Esophagus squamous epithelium (tissue), 5 donors: ENCODE data around the gene DLG2. TPM values are rescaled to one million over a fixed set of nuclear protein-coding genes. Genes with fewer than 3 reads are reported as not detected.

Experiments
- DNase-seq: peaks from one replicate; lab custom pipeline; 2025; lab: John Stamatoyannopoulos, UW
- H3K27ac ChIP-seq, 4 donors: fragments of 200-600 bp; sonication (generic); one replicate each; pipeline ENCODE4 v1.5.1; 2016 to 2019; ENCODE audit warnings: mild to moderate bottlenecking in 1 of 4
- H3K27me3 ChIP-seq, 4 donors: fragments of 200-600 bp; sonication (generic); 1 replicate in 3 of 4; 2 replicates in 1 of 4; pipeline versions ENCODE4 v1.5.1 to v1.6.0; 2017 to 2021; ENCODE audit warnings: antibody characterized with exemption in 1 of 4
- H3K36me3 ChIP-seq, 3 donors: fragments of 200-600 bp; sonication (generic); one replicate each; pipeline ENCODE4 v1.5.1; 2016 to 2019
- H3K4me1 ChIP-seq, 3 donors: fragments of 200-600 bp; sonication (generic); one replicate each; pipeline ENCODE4 v1.5.1; 2017 to 2019
- H3K4me3 ChIP-seq, 4 donors: fragments of 200-600 bp; sonication (generic); 1 replicate in 3 of 4; 2 replicates in 1 of 4; pipeline ENCODE4 v1.5.1; 2016 to 2019; ENCODE audit warnings: mild to moderate bottlenecking in 2 of 4, moderate library complexity in 1 of 4
- H3K9me3 ChIP-seq, 3 donors: fragments of 200-600 bp; sonication (generic); one replicate each; pipeline ENCODE4 v1.5.1; 2016 to 2019
- CTCF ChIP-seq, 6 experiments: fragments of 450-650 bp in 4 of 6; fragments of 200-600 bp in 2 of 6; sonication (generic) in 2 of 6; IDR thresholded peaks; one replicate each; pipeline ENCODE4 v1.5.1; 2016 to 2019; ENCODE audit warnings: antibody characterized with exemption in 6 of 6, mild to moderate bottlenecking in 4 of 6, moderate library complexity in 4 of 6
- POLR2A ChIP-seq, 4 donors: fragments of 450-650 bp; IDR thresholded peaks; one replicate each; pipeline ENCODE4 v1.6.1; 2017; ENCODE audit warnings: antibody characterized with exemption in 4 of 4, mild to moderate bottlenecking in 4 of 4, moderate library complexity in 3 of 4
- WGBS, 2 donors: methylation state at CpG; one replicate each; pipeline ENCODE4 v1.1.5; 2018; 5-methylcytosine and 5-hydroxymethylcytosine counted together
- intact Hi-C: fragments of 100-400 bp; cut with DNase I; formaldehyde crosslinking; loops from one replicate; pipeline ENCODE4 v1.15.0; 2022
- total RNA-seq, 4 donors: library from RNA; depleted of rRNA; stranded (reverse); fragments of >200 nt; gene quantifications; one replicate each; pipeline ENCODE4 v1.1.0, GENCODE V29; 2016
- donor health status: DM: yes; HTN: yes; CAD: no.

DLG2 gene
- total RNA-seq, 4 donors from 2014 or later = 2.9 to 27.7 (median 12.6) TPM

GRCh38 chr11:84137505-84137904 is 1489.6 kb downstream of the DLG2 start:
- intact Hi-C loops = no loop called here

GRCh38 chr11:84136926-84137325 is 1490.2 kb downstream of the DLG2 start:
- no peaks in the 10 kb centered on the region for H3K4me1 ChIP-seq
- H3K27me3 ChIP-seq = no peaks in the 10 kb centered on the region
- H3K9me3 ChIP-seq = no peaks in the 10 kb centered on the region
- DNase-seq = no peak
- intact Hi-C loops = no loop called here
- H3K4me3 ChIP-seq = no peak overlapping the region
- H3K36me3 ChIP-seq = no peaks in the 10 kb centered on the region
- no peak for TF ChIP-seq POLR2A (IDR thresholded peaks at IDR 0.05)
- no peak for TF ChIP-seq CTCF (IDR thresholded peaks at IDR 0.05)
- no peak overlapping the region for H3K27ac ChIP-seq

More at GRCh38 chr11:84137505-84137904, 1489.6 kb downstream of the DLG2 start:
- no peaks in the 10 kb centered on the region for H3K36me3 ChIP-seq
- TF ChIP-seq POLR2A (IDR thresholded peaks at IDR 0.05) (no peak), CTCF (IDR thresholded peaks at IDR 0.05) (no peak)
- no peak overlapping the region for H3K27ac ChIP-seq
- no peaks in the 10 kb centered on the region for H3K9me3 ChIP-seq
- H3K4me3 ChIP-seq = no peak overlapping the region
- no peaks in the 10 kb centered on the region for H3K4me1 ChIP-seq
- no peaks in the 10 kb centered on the region for H3K27me3 ChIP-seq
- no peak for DNase-seq

DNA sequence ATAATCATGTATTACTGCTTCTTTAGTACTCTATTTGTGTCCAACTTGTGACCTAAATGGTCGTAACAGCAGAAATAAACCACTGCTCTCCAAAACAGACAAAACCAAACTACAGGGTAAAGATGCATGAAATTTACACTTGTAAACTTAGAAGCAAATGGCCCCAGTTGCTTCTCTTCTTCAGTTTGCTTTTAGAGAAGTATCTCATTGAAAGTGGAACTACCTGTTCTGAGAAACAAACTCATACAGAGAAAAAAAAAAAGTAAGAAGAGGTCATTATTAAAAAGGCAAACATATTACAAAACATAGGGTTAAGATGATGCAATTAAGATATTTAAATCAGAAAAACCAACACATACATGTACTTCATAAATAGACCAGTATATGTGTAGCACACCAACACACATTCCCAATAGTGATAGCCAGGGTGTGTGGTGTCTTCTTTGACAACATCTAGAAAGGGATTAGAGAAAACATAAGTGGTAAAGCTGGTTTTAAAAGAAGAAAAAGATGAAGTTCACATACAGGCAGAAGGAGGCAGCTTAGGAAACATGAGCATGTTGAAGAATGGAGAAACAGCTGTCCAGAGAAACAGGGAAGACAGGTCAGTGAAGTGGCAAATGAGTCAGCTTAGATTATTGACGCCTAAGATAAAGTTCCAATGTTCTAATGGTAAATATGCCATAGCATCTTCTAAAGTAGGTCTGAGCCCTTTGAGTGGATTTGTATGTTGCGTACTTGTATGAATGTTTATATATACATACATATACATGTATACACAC is 1496.3 kb downstream of the DLG2 start:
- no peak for DNase-seq
- no peak for TF ChIP-seq CTCF (IDR thresholded peaks at IDR 0.05)
- no peak for TF ChIP-seq POLR2A (IDR thresholded peaks at IDR 0.05)
- Histone ChIP-seq H3K27ac (no peak overlapping the region), H3K9me3 (no peaks in the 10 kb centered on the region), H3K4me3 (no peak overlapping the region), H3K36me3 (no peaks in the 10 kb centered on the region), H3K4me1 (no peaks in the 10 kb centered on the region), H3K27me3 (no peaks in the 10 kb centered on the region)
- intact Hi-C loops = no loop called here
- 75 to 82% methylated on average over 3 of the region's 3 CpGs for WGBS, 2 donors

DNA sequence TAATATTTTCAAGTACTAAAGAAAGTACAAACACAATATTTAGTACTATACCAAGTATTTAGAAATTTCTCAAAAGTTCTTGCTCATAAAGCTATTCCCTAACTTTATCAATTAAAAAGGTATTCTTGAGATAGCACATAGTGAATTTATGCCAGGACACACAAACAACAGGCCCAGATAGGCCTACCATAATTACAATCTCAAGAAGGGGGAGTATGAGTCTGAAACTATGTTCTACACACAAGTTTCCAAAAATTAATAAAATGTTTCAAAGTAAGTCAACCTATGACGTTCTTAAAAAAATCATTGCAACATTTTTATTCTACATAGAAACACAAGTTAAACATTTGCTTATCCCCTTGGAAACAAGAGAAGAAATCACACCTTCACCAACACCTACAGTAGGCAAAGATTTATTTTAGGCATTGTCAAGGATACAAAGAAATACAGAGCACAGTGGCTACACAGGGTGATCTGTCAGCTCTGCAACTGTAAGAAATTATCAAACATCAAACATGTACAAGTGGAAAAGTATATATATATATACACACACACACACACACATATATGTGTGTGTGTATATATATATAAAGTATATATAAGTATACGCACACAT is 1497.1 kb downstream of the DLG2 start:
- intact Hi-C loops = no loop called here
- DNase-seq = no peak
- H3K36me3 ChIP-seq = no peaks in the 10 kb centered on the region
- H3K27ac ChIP-seq = no peak overlapping the region
- no peaks in the 10 kb centered on the region for H3K4me1 ChIP-seq
- no peaks in the 10 kb centered on the region for H3K9me3 ChIP-seq
- 69 to 71% methylated on average over 2 of the region's 2 CpGs for WGBS, 2 donors
- TF ChIP-seq POLR2A (IDR thresholded peaks at IDR 0.05) (no peak), CTCF (IDR thresholded peaks at IDR 0.05) (no peak)
- no peak overlapping the region for H3K4me3 ChIP-seq
- H3K27me3 ChIP-seq = no peaks in the 10 kb centered on the region

DNA sequence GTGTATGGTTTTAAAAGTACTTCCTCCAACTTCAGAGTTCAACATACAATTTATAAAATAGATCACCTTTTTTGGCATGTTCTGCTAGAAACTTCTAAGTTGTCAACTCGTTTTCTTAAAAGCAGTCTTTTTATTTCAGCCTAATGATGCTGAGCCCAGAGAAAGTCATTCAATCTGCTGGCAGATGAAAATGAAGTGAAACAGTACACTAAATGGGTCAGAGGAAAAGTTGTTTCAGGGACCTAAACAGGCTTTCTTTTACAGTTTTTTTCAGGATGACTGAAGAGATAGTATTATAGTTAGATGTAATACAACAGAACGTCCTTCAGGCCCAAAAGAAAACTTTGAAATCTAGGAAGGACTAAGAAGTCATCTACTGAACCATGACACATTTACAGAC is 1498.3 kb downstream of the DLG2 start:
- 19 to 23% methylated on average over 2 of the region's 2 CpGs for WGBS, 2 donors
- Histone ChIP-seq H3K4me3 (no peak overlapping the region), H3K36me3 (no peaks in the 10 kb centered on the region), H3K27ac (no peak overlapping the region), H3K9me3 (no peaks in the 10 kb centered on the region), H3K4me1 (no peaks in the 10 kb centered on the region), H3K27me3 (no peaks in the 10 kb centered on the region)
- DNase-seq = no peak
- TF ChIP-seq POLR2A (IDR thresholded peaks at IDR 0.05) = no peak
- TF ChIP-seq CTCF (IDR thresholded peaks at IDR 0.05) = no peak
- intact Hi-C loops = no loop called here
